Progenitor cell of endocrine pancreas (in vitro differentiated cells): ENCODE measurements around the gene PRR14L. TPM values are rescaled to one million over a fixed set of nuclear protein-coding genes. Genes with fewer than 3 reads are reported as not detected.
"Not testable (repeated sequence)": the region's sequence is repeated elsewhere in the genome, so short reads cannot be mapped to it uniquely, and the experiment has no call there.

ENCODE experiments used
- DNase-seq: peaks from one replicate; pipeline ENCODE4 v3.0.0; 2021; ENCODE audit warnings: low spot score; ENCODE audit not compliant: unreplicated experiment
- H3K27ac Mint-ChIP-seq: 2 replicates; pipeline ENCODE4 v1.8.0; 2021; ENCODE audit warnings: mild to moderate bottlenecking, moderate library complexity, mixed read lengths
- H3K27me3 Mint-ChIP-seq: 2 replicates; pipeline ENCODE4 v1.8.0; 2021; ENCODE audit warnings: mixed read lengths
- H3K36me3 Mint-ChIP-seq: 2 replicates; pipeline ENCODE4 v1.8.0; 2022; ENCODE audit warnings: mixed read lengths; ENCODE audit not compliant: insufficient read depth
- H3K4me1 Mint-ChIP-seq: 2 replicates; pipeline ENCODE4 v1.8.0; 2021; ENCODE audit warnings: low read depth, mixed read lengths
- H3K4me3 Mint-ChIP-seq: 2 replicates; pipeline ENCODE4 v1.8.0; 2021; ENCODE audit warnings: low read depth, mild to moderate bottlenecking, moderate library complexity, mixed read lengths
- H3K9me3 Mint-ChIP-seq: 2 replicates; pipeline ENCODE4 v1.8.0; 2021; ENCODE audit warnings: low read depth, mixed read lengths
- long read RNA-seq: library from polyadenylated mRNA; unstranded; transcript quantifications from one replicate; pipeline ENCODE4 v2.0.0, GENCODE V29; 2020
- total RNA-seq: library from RNA; stranded (reverse); gene quantifications from 2 replicates; pipeline ENCODE4 v1.2.1, GENCODE V29; 2021
- TF ChIP-seq, protein P1 (sequence below): fragments of 200-600 bp; sonication (generic); IDR thresholded peaks from one replicate; pipeline ENCODE4 v1.5.0; 2021; ENCODE audit warnings: antibody characterized with exemption, mild to moderate bottlenecking; ENCODE audit not compliant: unreplicated experiment

PRR14L gene
- total RNA-seq: 77.6 and 87.2 TPM in 2 replicates
- long read RNA-seq, transcript PRR14L-206 (3 exons, 718 nt): major isoform, 13 of 157 reads
- long read RNA-seq, partial matches to known transcripts: 97 of 157 reads
- long read RNA-seq, other reads (novel, unspliced or antisense): 47 of 157 reads

GRCh38 chr22:31749636-31750364 lies at the start of gene PRR14L:
Gene PRR14L (minus strand): TSS chr22:31750132. CDS start chr22:31738860, 11,272 bp downstream.
- H3K9me3 Mint-ChIP-seq: no peaks in the 10 kb centered on the region
- peaks cover 46% of the 10 kb centered on the region for H3K4me1 Mint-ChIP-seq
- H3K4me3 Mint-ChIP-seq: peak within 1 kb of the TSS; percentile 92
- no peaks in the 10 kb centered on the region for H3K27me3 Mint-ChIP-seq
- DNase-seq: peak; percentile 96
- TF ChIP-seq, protein P1, sequence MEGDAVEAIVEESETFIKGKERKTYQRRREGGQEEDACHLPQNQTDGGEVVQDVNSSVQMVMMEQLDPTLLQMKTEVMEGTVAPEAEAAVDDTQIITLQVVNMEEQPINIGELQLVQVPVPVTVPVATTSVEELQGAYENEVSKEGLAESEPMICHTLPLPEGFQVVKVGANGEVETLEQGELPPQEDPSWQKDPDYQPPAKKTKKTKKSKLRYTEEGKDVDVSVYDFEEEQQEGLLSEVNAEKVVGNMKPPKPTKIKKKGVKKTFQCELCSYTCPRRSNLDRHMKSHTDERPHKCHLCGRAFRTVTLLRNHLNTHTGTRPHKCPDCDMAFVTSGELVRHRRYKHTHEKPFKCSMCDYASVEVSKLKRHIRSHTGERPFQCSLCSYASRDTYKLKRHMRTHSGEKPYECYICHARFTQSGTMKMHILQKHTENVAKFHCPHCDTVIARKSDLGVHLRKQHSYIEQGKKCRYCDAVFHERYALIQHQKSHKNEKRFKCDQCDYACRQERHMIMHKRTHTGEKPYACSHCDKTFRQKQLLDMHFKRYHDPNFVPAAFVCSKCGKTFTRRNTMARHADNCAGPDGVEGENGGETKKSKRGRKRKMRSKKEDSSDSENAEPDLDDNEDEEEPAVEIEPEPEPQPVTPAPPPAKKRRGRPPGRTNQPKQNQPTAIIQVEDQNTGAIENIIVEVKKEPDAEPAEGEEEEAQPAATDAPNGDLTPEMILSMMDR: no peak
- H3K36me3 Mint-ChIP-seq: peaks cover 8% of the 10 kb centered on the region
- H3K27ac Mint-ChIP-seq: peak within 1 kb of the TSS; percentile 96

DNA sequence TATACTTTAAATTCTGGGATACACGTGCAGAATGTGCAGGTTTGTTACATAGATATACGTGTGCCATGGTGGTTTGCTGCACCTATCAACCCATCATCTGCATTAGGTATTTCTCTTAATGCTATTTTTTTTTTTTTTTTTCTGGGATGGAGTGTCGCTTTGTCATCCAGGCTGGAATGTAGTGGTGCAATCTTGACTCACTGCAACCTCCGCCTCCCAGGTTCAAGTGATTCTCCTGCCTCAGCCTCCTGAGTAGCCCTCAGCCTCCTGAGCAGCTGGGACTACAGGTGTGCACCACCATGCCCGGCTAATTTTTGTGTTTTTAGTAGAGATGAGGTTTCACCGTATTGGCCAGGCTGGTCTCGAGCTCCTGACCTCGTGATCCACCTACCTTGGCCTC lies 49.4 kb upstream of the PRR14L start:
- H3K36me3 Mint-ChIP-seq: peaks cover 24% of the 10 kb centered on the region
- H3K27ac Mint-ChIP-seq, DNase-seq, H3K9me3 Mint-ChIP-seq, H3K27me3 Mint-ChIP-seq, H3K4me1 Mint-ChIP-seq, H3K4me3 Mint-ChIP-seq: not testable (repeated sequence)

- no peaks in the 10 kb centered on the region for H3K4me1 Mint-ChIP-seq
- no peaks in the 10 kb centered on the region for H3K9me3 Mint-ChIP-seq
- no peak overlapping the region for H3K4me3 Mint-ChIP-seq
- DNase-seq: no peak
- H3K36me3 Mint-ChIP-seq: peaks cover 3% of the 10 kb centered on the region
- TF ChIP-seq, protein P1: no peak
- H3K27me3 Mint-ChIP-seq: no peaks in the 10 kb centered on the region
- no peak overlapping the region for H3K27ac Mint-ChIP-seq
Observed at GRCh38 chr22:31790240-31790639, 40.3 kb upstream of the PRR14L start.

- Mint-ChIP-seq H3K27me3 (no peaks in the 10 kb centered on the region), H3K36me3 (peaks cover 5% of the 10 kb centered on the region), H3K9me3 (no peaks in the 10 kb centered on the region), H3K4me3 (no peak overlapping the region), H3K27ac (no peak overlapping the region), H3K4me1 (no peaks in the 10 kb centered on the region)
- TF ChIP-seq, protein P1: no peak
- DNase-seq: no peak
Observed at GRCh38 chr22:31789803-31790202, 39.9 kb upstream of the PRR14L start.

GRCh38 chr22:31776231-31776630 lies 26.3 kb upstream of the PRR14L start:
- Mint-ChIP-seq H3K27ac (no peak overlapping the region), H3K4me1 (no peaks in the 10 kb centered on the region), H3K4me3 (no peak overlapping the region), H3K9me3 (no peaks in the 10 kb centered on the region), H3K36me3 (peaks cover 15% of the 10 kb centered on the region), H3K27me3 (no peaks in the 10 kb centered on the region)
- no peak for DNase-seq
- TF ChIP-seq, protein P1: no peak

GRCh38 chr22:31773416-31773815 lies 23.5 kb upstream of the PRR14L start:
- DNase-seq: no peak
- no peak overlapping the region for H3K4me3 Mint-ChIP-seq
- TF ChIP-seq, protein P1: no peak
- H3K27ac Mint-ChIP-seq: no peak overlapping the region
- H3K4me1 Mint-ChIP-seq: no peaks in the 10 kb centered on the region
- H3K27me3 Mint-ChIP-seq: no peaks in the 10 kb centered on the region
- H3K36me3 Mint-ChIP-seq: peaks cover 10% of the 10 kb centered on the region
- H3K9me3 Mint-ChIP-seq: no peaks in the 10 kb centered on the region
